GM21423 (cell line): ENCODE results near the gene ARHGAP25.

Experiments used
- ATAC-seq: cut with Tn5 transposase; IDR thresholded peaks from one replicate; pipeline ENCODE4 v1.9.1; 2021; ENCODE audit warnings: mild to moderate bottlenecking, moderate library complexity; ENCODE audit not compliant: unreplicated experiment

Gene ARHGAP25

DNA sequence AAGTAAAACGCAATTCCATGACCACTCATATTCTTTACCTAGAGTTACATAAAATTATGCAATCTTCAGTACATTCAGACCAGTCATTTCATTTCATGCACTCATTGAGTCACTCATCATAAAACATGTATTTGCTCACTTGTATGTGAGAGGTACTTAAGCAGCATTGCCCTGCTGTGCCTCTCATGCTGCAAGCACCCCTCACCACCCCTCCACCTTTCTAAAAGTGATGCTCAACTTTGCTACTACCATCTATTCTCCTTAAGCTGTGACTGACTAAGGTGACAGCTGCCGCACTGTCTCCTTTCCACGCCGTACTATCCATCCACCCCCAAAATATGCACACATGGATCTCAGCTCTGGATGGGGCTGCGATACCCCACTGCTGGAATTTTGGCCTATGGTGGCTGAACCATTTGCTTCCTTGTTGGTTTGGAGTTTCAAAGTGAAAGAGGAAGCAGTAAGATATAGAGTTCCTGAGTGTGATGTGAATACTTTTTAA lies 7.2 kb downstream of the ARHGAP25 start:
- no peak for ATAC-seq

DNA sequence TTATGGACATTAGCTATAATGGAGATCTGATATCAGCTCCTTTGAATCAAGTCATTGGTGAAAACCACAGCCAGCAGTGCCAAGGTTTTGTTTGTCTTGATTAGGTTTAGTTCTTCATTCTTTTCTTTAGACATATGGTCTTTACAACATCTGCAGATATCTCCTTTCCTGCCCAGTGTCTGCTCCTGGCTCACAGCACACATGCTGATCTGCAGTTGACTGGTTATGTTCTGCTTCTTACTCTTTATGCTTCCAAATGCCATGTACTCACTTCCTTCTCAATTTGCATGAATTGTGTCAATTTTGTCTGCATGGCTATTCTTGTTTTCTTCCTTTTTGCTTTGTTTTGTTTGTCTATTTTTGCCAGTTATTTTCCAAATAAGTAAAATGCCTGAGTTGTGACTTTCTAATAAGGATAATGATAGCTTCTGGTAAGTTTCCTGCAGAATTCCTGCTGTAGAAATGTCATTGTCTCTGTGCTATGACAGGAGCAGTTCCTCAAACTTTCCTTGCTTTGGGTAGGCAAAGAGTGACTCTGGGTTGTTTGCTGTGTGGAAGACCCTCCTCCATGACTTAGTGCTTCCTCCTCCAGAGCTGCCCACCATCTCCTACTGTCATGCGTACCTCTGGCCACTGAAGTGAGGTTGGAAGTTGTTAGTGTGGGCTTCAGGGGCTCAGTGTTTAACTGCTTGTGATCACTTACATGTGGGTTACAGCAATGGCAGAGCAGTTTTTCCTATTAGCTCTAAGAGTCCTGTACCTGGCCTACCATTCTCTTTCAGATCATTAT lies 8.2 kb downstream of the ARHGAP25 start:
- ATAC-seq: no peak

DNA sequence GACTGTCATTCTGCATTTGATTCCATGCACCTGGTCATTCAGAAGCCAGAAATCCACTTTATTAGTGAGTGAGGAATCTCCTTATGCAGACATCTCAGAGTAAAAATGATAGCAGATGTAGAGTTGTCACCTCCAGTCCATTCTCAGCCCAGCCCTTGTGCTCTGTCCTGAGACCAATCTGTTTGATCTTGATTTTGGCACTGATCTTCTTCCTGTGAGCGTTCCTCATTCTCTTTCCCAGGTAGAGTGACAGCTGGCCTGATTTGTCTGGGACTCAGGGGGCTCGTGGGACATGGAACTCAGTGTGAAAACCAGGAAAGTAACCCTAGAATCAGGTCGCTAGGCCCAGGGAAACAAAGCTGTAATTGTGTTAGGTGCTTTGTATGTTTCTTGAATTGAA lies 8.9 kb downstream of the ARHGAP25 start:
- no peak for ATAC-seq

DNA sequence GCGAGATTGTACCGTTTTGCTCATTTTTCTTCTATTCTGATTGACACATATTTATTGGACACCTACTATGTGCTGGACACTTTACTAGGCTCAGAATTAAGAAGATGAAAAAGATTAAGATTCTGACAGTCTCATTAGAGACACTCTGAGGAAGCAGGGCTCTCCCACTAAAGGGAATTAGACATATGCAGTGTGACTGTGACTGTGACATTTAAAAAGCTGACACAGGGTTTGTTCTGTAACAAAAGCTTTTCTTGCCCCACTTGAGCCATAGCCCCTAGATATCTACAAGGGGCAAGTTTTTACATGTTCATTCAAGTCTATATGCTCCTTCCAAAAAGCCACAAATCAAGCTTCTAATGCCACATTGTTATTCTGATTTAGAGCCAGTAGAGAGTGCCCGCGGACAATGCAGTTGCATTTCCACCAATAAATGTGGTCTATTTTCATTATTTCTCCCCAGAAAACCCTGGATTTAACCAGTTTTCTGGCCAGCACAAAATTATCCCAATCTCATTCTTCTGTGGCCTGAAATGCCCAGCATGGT lies 9.8 kb downstream of the ARHGAP25 start:
- no peak for ATAC-seq

DNA sequence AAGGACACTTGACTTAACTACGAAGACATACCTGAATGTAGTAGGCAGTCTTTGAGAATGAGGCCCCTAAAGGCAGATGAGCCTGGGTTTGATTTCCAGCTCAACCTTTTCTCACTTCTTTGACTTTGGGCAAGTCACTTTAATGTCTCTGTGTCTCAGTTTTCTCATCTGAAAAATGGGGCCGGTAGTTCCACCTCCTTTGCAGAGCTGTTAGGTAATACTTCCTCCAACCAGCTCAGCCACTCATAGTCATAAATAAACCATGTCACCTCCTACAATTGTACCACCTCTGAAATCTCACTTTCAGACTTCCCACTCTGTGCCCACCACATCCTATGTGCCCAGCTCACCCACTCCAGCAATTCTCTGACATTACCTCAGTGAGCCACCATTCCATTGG lies 10.4 kb downstream of the ARHGAP25 start:
- ATAC-seq: no peak

DNA sequence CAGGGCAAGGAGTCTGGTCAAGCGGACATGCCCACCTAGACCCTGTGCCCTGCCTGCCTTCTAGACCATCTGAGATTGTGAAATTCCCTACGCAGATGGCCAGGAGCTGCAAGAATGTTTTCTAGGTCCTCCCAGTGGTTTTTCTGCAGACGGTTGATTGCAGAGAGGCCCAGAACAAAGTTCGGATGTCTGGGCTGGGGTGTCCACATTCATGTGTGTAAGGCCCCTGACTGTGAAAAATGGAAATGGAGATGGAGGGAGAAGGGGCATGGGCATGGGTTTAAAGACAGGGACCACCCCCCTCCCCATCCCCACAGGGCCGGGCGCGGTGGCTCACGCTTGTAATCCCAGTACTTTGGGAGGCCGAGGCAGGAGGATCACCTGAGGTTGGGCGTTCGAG lies 11.8 kb downstream of the ARHGAP25 start:
- no peak for ATAC-seq

DNA sequence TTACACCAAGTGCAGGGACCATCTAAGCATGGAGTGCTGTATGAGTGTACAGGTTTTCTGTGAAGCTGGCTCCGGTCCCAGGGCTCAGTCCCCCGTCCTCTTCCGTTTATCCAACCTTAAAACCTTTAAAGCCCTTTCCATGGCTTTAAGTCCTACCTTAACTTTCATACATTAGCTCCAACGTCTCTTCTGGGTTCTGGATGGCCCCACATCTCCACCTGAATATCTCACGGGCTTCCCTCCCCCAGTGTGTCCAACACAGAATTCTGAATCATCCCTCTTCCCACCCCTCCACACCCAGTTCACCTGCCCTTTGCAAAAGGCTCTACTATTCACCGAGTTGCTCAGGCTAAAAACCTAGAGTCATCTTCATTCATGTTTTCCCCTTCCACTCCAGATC lies 12.8 kb downstream of the ARHGAP25 start:
- ATAC-seq: no peak

DNA sequence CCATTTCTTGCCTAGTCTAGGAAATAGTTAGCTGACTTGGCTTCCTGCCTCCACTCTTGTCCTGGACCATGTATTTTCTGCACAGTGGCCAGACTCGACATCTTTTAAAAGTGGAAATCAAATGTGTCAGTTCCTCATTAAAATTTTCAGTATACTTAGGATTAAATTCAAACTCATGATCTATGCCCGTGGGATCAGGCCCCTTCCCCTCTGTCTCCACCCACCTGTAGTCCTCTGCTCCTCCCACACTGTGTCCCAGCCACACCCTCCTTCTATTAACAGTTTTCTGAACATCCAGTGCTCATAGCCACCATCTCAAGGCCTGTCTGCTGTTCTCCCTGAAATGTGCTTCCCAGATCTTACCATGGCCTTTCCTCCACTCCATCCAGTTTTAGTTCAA lies 13.3 kb downstream of the ARHGAP25 start:
- ATAC-seq: no peak

DNA sequence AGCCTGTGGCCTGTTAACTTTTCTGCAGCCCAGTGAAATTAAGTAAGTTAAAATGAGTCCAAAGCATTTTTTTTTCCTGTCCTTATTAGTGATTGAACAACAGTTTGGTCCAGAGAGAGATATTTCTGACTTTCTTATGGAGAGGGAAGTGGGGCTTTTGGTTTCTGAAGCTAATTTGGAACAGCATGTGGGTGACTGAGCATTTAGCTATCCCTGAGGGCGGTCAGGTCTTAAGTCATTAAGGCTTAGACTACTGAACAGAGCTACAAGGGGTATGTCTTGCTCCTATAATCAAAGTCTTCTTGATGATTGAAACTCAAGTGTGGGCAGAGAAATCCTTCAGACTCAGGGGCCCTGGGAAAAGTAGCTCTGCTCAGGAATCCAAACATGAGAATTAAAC lies 14.0 kb downstream of the ARHGAP25 start:
- no peak for ATAC-seq

DNA sequence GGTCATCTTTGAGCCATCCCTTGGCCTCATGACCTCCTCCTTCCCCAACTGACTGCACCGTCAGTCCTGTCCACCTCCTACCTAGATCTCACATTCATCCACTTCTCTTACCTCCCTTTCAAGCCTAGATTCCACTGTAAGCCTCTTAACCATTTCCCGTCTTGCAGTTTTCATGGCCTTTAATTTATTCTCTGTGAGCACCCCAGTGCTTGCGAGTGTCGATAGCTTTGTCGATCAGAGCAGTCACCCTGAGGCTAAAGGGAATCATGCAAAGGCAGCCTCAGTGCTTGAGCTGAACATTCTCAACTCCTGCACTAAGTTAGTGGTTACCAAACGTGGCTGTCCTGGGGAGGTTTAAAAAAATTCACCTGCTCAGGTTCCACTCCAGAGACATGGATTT lies 14.7 kb downstream of the ARHGAP25 start:
- no peak for ATAC-seq

DNA sequence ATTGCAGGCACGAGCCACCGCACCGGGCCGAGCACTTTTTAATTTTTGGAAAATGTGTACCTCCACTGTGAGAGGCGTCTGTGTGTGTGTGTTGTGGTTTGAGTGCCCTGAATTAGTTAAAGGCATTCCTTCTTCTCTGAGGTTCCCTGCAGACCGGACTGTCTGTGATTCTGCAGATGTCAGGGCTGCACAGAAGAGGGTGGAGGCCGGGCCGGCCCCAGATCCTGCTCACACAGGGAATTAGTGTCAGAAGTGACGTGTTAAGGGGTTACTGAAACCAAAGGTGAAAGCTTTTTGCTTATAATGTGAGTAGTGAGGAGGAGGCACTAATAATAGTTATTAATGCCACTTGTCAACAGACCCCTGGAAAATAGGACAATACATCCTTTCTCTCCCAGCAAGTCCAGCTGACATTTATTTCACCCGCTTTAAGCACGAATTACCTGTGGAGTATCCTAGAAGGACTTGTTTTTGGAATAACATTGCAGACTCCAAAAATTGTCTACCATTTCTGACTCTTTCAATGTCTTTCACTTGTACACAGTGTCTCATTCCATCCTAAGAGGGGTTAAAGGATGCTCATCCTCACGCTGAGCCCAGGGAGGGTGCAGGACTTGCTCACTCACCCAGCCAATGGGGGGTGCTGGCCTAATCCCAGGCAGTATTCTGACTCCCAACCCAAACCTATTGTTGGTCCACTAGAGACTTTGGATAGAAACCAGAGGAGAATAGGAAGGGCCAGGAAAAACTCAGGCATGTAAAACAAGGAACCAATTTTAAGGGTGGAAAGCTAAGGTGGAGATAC lies 16.2 kb downstream of the ARHGAP25 start:
- no peak for ATAC-seq

DNA sequence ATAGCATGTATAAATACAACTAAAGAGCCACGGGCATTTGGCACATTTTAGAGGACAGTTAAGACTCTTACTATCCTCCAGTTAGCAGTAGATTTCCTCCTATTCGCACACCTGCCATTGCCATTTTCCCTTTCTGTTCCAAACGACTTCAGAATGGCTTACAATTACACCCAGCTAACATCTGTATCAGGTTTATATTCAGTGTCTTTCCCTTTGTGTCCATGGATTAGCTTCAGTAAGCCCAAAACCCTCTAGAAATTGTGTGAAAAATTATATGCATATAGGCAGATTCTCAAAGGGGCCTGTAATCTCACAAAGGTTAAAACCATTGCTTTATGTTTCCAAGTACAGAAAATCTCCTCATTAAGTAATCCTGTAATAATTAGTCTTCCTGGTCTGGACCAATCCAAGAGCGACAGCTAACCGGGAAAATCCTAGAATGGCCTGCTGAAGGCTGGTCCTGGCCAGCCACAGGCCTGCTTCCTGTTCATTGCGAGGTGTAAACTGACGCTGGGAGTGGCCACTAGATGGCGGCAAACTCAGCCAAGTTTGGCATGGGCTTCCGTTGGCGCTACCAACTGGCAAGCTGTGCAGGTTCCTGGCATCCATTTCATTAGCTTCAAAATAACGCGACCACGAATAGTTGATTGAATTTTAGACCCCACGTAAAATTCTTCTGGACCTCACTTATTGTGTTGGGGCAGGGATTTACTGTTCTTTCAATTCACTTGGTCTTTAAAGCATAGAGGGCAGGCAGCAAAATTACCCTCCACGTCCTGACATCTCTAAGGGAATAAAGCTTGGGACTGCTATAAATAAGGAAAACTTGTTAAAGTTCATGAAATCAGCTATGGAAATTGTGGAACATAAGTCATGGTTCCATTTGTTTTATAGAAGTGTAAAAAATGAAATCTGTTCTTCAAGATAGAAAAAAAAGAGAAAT lies 17.1 kb downstream of the ARHGAP25 start:
- ATAC-seq: peak; percentile 80

DNA sequence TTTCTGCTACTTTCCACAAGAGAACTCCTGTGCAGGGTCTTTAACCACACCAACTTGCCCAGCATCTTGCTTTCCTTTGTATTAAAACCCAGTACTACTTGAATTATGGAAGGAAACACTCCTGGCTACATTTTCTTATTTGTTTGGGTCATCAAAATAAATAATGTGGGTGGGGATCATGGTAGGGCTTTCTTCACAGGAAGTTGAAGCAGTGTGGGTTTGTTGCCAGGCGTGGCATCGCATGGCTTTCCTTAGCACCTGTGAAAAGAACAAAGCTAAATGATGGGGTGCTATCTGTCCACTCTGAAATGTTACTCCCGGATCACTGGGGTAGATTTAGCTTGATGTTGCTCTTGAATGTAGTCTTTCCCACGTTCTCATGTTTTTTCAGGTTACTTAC lies 18.7 kb downstream of the ARHGAP25 start:
- no peak for ATAC-seq

DNA sequence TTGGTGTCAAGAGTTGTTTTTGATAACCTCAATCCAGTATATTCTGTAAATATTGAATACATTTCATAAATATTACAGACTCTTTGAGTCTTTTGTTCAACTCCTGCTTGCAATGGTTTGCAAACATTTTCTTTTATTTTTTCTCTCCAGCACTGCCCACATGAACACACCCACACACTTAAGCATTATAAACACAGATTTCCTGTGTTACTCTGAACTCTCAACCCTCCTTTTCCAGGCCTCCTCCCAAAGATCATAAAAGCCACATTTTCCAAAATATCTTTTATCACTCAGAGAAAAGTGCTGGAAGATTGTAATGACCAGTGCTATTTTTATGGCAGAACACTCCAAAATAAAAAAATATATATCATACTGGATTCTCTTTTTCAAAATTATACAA lies 20.5 kb downstream of the ARHGAP25 start:
- no peak for ATAC-seq

DNA sequence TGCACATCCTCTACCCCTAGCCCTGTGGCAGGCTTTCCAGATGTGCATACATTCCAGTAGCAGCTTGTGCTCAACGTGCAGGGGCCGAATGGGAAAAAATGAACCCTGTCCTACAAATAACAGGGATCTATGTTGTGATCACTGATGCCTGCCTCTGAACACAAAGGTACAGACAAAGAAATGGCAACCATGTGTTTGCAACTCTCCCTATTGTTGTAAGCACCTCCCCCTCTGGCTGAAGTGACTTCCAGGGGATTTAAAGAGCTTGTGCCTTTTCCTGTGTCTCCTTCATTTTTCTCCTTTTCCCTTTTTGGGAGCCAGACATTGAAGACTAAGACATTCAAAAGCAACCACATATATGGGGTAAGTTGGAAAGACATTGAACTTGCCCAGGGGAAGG lies 21.6 kb downstream of the ARHGAP25 start:
- ATAC-seq: no peak

DNA sequence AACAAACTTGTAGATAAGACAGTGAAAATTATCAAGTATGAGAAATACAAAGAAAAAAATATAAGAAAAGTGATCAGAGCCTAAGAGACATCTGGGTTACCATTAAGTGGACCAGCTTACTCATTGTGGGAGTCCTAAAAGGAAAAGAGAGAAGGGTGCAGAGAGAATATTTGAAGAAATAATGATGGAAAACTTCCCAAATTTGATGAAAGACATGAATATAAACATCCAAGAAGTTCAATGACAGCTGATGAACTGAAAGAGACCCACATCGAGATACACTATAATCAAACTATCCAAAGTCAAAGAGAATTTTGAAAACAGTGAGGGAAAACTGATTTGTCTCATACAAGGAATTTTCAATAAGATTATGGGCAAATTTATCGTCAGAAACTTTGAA lies 22.5 kb downstream of the ARHGAP25 start:
- ATAC-seq: no peak

DNA sequence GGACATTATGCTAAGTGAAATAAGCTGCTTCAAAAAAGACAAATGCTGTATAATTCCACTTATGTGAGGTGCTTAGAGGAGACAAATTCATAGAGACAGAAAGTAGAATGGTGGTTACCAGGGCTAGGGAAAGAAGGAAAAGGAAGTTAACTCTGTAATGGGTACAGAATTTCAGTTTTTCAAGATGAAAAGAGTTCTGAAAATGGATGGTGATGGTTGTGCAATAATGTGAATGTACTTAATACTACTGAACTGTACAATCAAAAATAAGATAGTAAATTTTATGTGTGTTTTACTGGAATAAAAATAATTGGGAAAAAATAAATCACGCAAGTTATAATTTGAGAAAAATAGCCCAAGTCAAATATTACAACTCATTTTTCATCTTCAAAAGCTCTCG lies 27.5 kb downstream of the ARHGAP25 start:
- no peak for ATAC-seq

DNA sequence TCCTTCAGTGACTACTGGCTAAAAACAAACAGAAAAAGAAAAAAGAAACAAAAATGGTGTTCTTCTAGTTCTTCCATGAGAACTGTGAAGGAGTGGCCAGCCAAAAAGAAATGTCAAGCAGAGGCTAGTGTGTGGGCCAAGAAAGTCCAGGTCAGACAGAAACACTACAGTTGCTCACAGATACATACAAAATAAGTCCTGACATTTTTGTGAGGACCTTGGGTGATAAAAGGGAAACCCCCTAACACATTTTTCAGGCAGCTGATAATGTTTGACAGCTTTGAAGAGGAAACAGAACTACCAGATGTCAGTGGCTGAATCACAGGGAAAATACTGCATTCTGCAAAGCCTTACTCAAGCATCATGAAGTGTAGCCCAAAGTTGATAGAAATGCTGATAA lies 28.1 kb downstream of the ARHGAP25 start:
- ATAC-seq: no peak

DNA sequence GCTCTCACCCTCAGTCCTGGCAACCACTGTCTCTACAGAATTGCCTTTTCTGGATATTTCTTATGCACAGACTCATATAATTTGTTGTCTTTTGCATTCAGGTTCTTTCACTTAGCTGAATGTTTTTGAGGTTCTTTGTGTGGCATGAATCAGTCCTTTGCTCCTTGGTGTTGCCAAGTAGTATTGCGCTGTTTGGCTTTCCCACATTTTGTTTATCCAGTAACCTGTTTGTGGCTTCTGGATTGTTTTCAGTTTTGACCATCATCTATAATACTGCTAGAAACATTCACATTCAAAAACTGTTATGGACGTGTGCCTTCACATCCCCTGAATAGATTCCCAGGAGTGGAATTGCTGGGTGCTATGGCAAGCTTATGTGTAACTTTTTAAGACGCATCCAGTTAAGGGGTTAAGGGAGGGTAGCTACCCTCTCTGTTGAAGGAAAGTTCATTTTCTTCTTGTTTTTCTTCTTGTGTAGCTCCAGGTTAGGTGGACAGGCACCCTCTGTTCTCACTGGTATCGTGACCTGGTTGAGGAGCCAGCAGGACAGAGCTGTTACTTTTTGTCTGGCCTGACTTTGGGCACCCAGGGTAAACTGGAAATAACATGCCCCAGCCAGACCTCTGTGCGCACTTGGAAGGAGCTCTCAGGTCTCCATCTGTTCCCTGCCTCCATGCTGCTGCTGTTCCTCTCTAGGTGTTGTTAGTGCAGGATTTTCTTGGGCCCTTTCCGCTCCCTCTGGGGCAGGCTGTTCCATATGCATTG lies 29.6 kb downstream of the ARHGAP25 start:
- ATAC-seq: no peak

DNA sequence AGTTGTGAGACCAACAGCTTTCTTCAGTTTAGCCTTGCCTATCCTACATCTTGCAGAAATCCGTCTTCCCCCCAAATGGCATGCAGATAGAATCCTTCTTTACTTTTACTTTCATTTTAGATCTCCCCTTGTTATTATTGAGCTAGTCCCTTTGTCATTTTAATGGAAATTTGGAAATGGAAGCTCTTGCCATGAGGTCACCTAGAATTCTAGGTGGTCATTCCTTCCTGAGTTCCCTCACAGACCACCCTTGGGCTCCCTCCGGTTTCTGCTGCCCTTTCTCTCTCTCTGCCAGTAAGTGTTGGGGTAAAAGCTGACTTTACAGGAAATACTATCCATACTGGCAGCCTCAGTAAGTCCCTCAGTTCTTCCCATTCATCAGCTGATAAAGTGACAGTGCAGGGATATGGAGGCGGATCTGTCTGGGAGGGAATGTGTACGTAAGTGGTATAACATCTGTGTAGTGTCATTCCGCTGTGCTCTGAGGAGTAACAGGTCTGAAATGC lies 30.2 kb downstream of the ARHGAP25 start:
- ATAC-seq: no peak
